K562 (cell line): ENCODE results near the gene TULP4. TPM values are rescaled to one million over a fixed set of nuclear protein-coding genes. Genes with fewer than 3 reads are reported as not detected.

ENCODE experiments used
- ATAC-seq: fragments of 200-7000 bp; cut with Tn5 transposase; 3 replicates; pipeline ENCODE4 v1.9.1; 2020; ENCODE audit warnings: moderate library complexity
- BruUV-seq: library from RNA; stranded (reverse); fragments of 400-500 nt; replicated peaks from 2 replicates; lab custom pipeline; 2021; lab: Mats Ljungman, UMichigan
- CTCF ChIA-PET: fragments of 300-600 bp; formaldehyde crosslinking; extraction: SDS; loops from one replicate; lab custom pipeline; 2021; ENCODE audit warnings: low intra/inter-chr PET ratio; lab: Yijun Ruan, JAX
- POLR2A ChIA-PET: fragments of 300-600, 350-650 bp; sonication (Branson Sonifier 250); formaldehyde crosslinking; extraction: SDS; loops from one replicate; lab custom pipeline; 2021; ENCODE audit warnings: antibody characterized with exemption, inconsistent platforms; lab: Yijun Ruan, JAX
- DNase-seq, 4 experiments: peaks; one replicate each; pipeline versions ENCODE4 v3.0.0 to v3.0.0-alpha.2; 2011 to 2018; ENCODE audit warnings: low spot score in 3 of 4, mixed read lengths in 3 of 4; ENCODE audit errors: extremely low read depth in 1 of 4
- FAIRE-seq: peaks from 2 replicates; lab custom pipeline; 2011; peaks lifted over from hg19 to GRCh38; lab: Jason Lieb, UNC
- H2AFZ ChIP-seq: 2 replicates; pipeline ENCODE4 v1.6.0; 2011; ENCODE audit warnings: low read depth, low read length, control low read depth, inconsistent platforms
- H3K27ac ChIP-seq: fragments of 200-600 bp; 3 replicates; pipeline ENCODE4 v1.8.0; 2011; ENCODE audit warnings: low read depth, mild to moderate bottlenecking, control low read depth, inconsistent platforms, low read length, moderate library complexity, mixed read lengths; ENCODE audit errors: extremely low read depth
- H3K27me3 ChIP-seq, 2 experiments: fragments of 300-600 bp in 1 of 2; 2 replicates in 1 of 2; 3 replicates in 1 of 2; pipeline versions ENCODE4 v1.6.0 to v1.8.0; 2011; ENCODE audit warnings: inconsistent platforms in 2 of 2, low read length in 2 of 2, mild to moderate bottlenecking in 1 of 2, mixed read lengths in 1 of 2, moderate library complexity in 1 of 2; ENCODE audit not compliant: control insufficient read depth in 2 of 2, insufficient read depth in 2 of 2
- H3K36me3 ChIP-seq: fragments of 300-600 bp; 3 replicates; pipeline ENCODE4 v1.8.0; 2011; ENCODE audit warnings: mild to moderate bottlenecking, low read length, inconsistent platforms; ENCODE audit not compliant: control insufficient read depth, insufficient read depth
- H3K4me1 ChIP-seq, 2 experiments: fragments of 200-600 bp in 1 of 2; replicated peaks in 1 of 2; 2 replicates in 1 of 2; 3 replicates in 1 of 2; pipeline versions ENCODE4 v1.5.1 to v1.8.0; 2011; ENCODE audit warnings: inconsistent platforms in 2 of 2, low read length in 2 of 2, mild to moderate bottlenecking in 1 of 2, mixed read lengths in 1 of 2, moderate library complexity in 1 of 2; ENCODE audit not compliant: control insufficient read depth in 2 of 2, insufficient read depth in 2 of 2
- H3K4me2 ChIP-seq: 2 replicates; pipeline ENCODE4 v1.6.1; 2011; ENCODE audit warnings: low read length, control low read depth, inconsistent platforms, mixed read lengths; ENCODE audit not compliant: insufficient read depth
- H3K4me3 ChIP-seq: fragments of 200-600 bp; sonication (generic), shearing (Covaris generic); 2 replicates; pipeline ENCODE4 v1.5.1; 2016; ENCODE audit warnings: control low read depth, inconsistent platforms
- H3K79me2 ChIP-seq: fragments of 200-600 bp; 3 replicates; pipeline ENCODE4 v1.8.0; 2011; ENCODE audit warnings: low read length, inconsistent platforms; ENCODE audit not compliant: control insufficient read depth, insufficient read depth
- H3K9ac ChIP-seq, 2 experiments: 2 replicates each; pipeline versions ENCODE4 v1.6.0 to v1.6.1; 2011; ENCODE audit warnings: low read depth in 2 of 2, low read length in 2 of 2, control low read depth in 1 of 2, inconsistent platforms in 1 of 2, mild to moderate bottlenecking in 1 of 2, mixed read lengths in 1 of 2; ENCODE audit not compliant: insufficient read depth in 1 of 2
- H3K9me1 ChIP-seq: one replicate; pipeline ENCODE4 v1.6.0; 2011; ENCODE audit warnings: inconsistent platforms, mild to moderate bottlenecking, low read length, moderate library complexity; ENCODE audit not compliant: control insufficient read depth, insufficient read depth
- H3K9me3 ChIP-seq: replicated peaks from 2 replicates; pipeline ENCODE4 v1.5.1; 2011; ENCODE audit warnings: low read depth, low read length, inconsistent platforms; ENCODE audit not compliant: control insufficient read depth, insufficient read depth
- H4K20me1 ChIP-seq: replicated peaks from 2 replicates; pipeline ENCODE4 v1.6.1; 2011; ENCODE audit warnings: low read length, inconsistent platforms, mixed read lengths; ENCODE audit not compliant: control insufficient read depth, insufficient read depth
- GABPB1 ChIP-seq: sonication (generic); formaldehyde crosslinking; IDR thresholded peaks from 2 replicates; pipeline ENCODE4 v1.8.0; 2022; ENCODE audit warnings: mild to moderate bottlenecking, missing genetic modification reagents
- KAT2B ChIP-seq: IDR thresholded peaks from one replicate; pipeline ENCODE4 v1.6.1; 2012; ENCODE audit warnings: low read depth, mild to moderate bottlenecking, control low read depth, inconsistent platforms, low read length, moderate library complexity
- LCOR ChIP-seq: sonication (generic); formaldehyde crosslinking; IDR thresholded peaks from 2 replicates; pipeline ENCODE4 v1.8.0; 2022; ENCODE audit warnings: mild to moderate bottlenecking, missing genetic modification reagents
- RFX7 ChIP-seq: fragments of 250-450 bp; sonication (Bioruptor Pico); IDR thresholded peaks from 2 replicates; pipeline ENCODE4 v1.5.1; 2021; ENCODE audit warnings: mild to moderate bottlenecking
- SMARCB1 ChIP-seq: IDR thresholded peaks from 2 replicates; pipeline ENCODE4 v1.6.1; 2011; ENCODE audit warnings: improper control_type of control experiment, low read depth; ENCODE audit not compliant: insufficient read length
- SRSF3 ChIP-seq: fragments of 200-400 bp; formaldehyde crosslinking; IDR thresholded peaks from 2 replicates; pipeline ENCODE4 v1.6.1; 2016; ENCODE audit warnings: mild to moderate bottlenecking, low read length, moderate library complexity; ENCODE audit not compliant: insufficient read depth
- SRSF9 ChIP-seq: fragments of 200-400 bp; formaldehyde crosslinking; IDR thresholded peaks from 2 replicates; pipeline ENCODE4 v1.6.1; 2017; ENCODE audit warnings: low read depth, low read length, borderline replicate concordance
- ZNF140 ChIP-seq: fragments of 250-450 bp; sonication (Bioruptor Pico); IDR thresholded peaks from 2 replicates; pipeline ENCODE4 v1.8.0; 2021; ENCODE audit warnings: moderate library complexity, mild to moderate bottlenecking, inconsistent platforms
- ZNF431 ChIP-seq: sonication (generic); formaldehyde crosslinking; IDR thresholded peaks from 2 replicates; pipeline ENCODE4 v1.8.0; 2022; ENCODE audit warnings: mild to moderate bottlenecking, missing genetic modification reagents
- ZNF695 ChIP-seq: fragments of 450-650 bp; formaldehyde crosslinking; IDR thresholded peaks from 2 replicates; pipeline ENCODE4 v1.4.0; 2020; ENCODE audit warnings: mild to moderate bottlenecking, moderate library complexity
- ZNF707 ChIP-seq: fragments of 250-450 bp; sonication (Bioruptor Pico); conservative IDR thresholded peaks from 2 replicates; pipeline ENCODE4 v1.8.0; 2022; ENCODE audit warnings: inconsistent platforms, mild to moderate bottlenecking, moderate library complexity
- WGBS: fragments of 100-300 bp; shearing (Covaris generic); methylation state at CpG from one replicate; pipeline ENCODE4 v1.1.6; 2016; ENCODE audit warnings: low coverage, mixed read lengths; ENCODE audit not compliant: insufficient coverage; ENCODE audit errors: missing lambda C conversion rate; 5-methylcytosine and 5-hydroxymethylcytosine counted together
- in situ Hi-C: fragments of 300-500 bp; cut with MboI; formaldehyde crosslinking; loops from 4 replicates; pipeline ENCODE4 v1.15.0; 2018; ENCODE audit warnings: inconsistent platforms, mixed read lengths
- intact Hi-C: fragments of 100-400 bp; cut with micrococcal nuclease; formaldehyde crosslinking; loops from 2 replicates; pipeline ENCODE4 v1.14.2; 2022
- polyA plus RNA-seq, 8 experiments: library from polyadenylated mRNA; depleted of rRNA in 4 of 8; stranded (reverse) in 5 of 8; unstranded in 3 of 8; fragments of >200 nt; fragmentation: Nextera tagmentation in 2 of 8; fragmentation: Illumina TruSeq in 1 of 8; extraction: Ambion mirVana in 2 of 8; extraction: Trizol in 1 of 8; gene quantifications; 2 replicates each; pipeline versions ENCODE4 v1.2.1 to v1.2.3, GENCODE V29; 2011 to 2014; ENCODE audit warnings: inconsistent platforms in 1 of 8, missing spikeins in 1 of 8
- total RNA-seq, 7 experiments: library from RNA; depleted of rRNA in 6 of 7; stranded (reverse); fragments of >200 nt in 6 of 7; fragmentation: Illumina TruSeq in 2 of 7; extraction: Trizol in 2 of 7; gene quantifications; 2 replicates each; pipeline versions ENCODE4 v1.2.1 to v1.2.3, GENCODE V29; 2011 to 2021; ENCODE audit warnings: low replicate concordance in 1 of 7
- TF ChIP-seq, protein P1 (sequence below), 2 experiments: fragments of 150-350 bp in 1 of 2; IDR thresholded peaks; 2 replicates each; pipeline ENCODE4 v1.6.1; 2012 to 2016; ENCODE audit warnings: low read depth in 2 of 2, low read length in 2 of 2, mild to moderate bottlenecking in 1 of 2, moderate library complexity in 1 of 2
- TF ChIP-seq, protein P2 (sequence below): fragments of 250-450 bp; sonication (Bioruptor Pico); IDR thresholded peaks from 2 replicates; pipeline ENCODE4 v1.8.0; 2022; ENCODE audit warnings: inconsistent platforms, mild to moderate bottlenecking, moderate library complexity, borderline replicate concordance

TULP4 gene
- total and polyA plus RNA-seq, 9 of the 15 experiments (the other 6 are each of a cell fraction or from before 2014, with no cell fraction given), result 1.2 to 50.4 (median 11.0) TPM

DNA sequence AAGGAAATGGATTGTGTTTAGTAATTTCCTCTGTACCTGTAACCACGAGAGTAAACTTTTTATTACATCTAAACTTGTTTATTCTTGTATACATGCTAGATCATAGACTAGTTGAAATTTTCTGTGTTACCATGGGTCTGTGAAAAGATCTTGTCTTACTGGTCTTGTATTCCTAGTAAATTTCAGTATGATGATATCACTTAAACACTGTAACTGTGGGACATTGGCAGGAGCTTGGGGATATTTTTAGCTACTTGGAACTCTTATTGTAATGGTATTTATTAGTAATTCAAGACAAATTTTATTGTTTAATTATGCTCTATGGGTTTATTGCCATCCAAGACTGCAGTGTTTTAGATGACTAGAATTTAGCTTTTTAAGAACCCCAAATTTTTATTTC is 25.9 kb upstream of the TULP4 start:
- H3K4me1 ChIP-seq, result no peaks in the 10 kb centered on the region
- H3K9me3 ChIP-seq, result no peaks in the 10 kb centered on the region
- no peaks in the 10 kb centered on the region for H3K9me1 ChIP-seq

DNA sequence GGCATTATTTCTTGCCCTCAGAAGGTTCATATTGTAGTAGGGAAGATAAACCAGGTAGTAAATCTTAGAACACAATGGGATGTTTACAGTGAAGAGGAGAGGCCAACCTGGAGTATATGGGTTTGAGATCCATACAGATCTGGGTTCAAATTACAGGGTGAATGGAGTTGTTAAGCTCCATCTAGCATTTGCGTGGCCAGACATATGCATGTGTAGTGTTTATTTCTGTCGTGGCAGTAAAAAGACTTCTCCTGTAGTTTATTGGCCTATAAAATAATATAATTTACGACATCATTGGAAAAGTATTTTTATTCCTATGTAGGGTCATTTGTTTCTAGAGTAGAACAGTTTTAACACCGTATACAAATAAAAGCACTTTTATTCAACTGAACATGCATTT is 25.2 kb upstream of the TULP4 start:
- WGBS, result 88% methylated on average over 4 of the region's 4 CpGs
- intact Hi-C loops (no loop called here), in situ Hi-C loops (no loop called here)
- CTCF ChIA-PET, result no interaction called here
- Histone ChIP-seq H3K9ac (no peak overlapping the region), H3K4me1 (no peaks in the 10 kb centered on the region), H3K9me3 (no peaks in the 10 kb centered on the region), H3K4me2 (no peak overlapping the region), H3K9me1 (no peaks in the 10 kb centered on the region), H3K36me3 (no peaks in the 10 kb centered on the region; the same call in 2 of the 3 replicates), H3K27me3 (no peaks in the 10 kb centered on the region), H3K4me3 (no peak overlapping the region), H4K20me1 (no peaks in the 10 kb centered on the region), H3K79me2 (no peaks in the 10 kb centered on the region; the same call in 2 of the 3 replicates), H3K27ac (no peak overlapping the region), H2AFZ (no peak overlapping the region)
- POLR2A ChIA-PET, result no interaction called here
- FAIRE-seq (no peak), ATAC-seq (no peak), DNase-seq (no peak)
- no TSS peak for BruUV-seq
- TF ChIP-seq RFX7 (CRISPR knock-in tag) (no peak), KAT2B (no peak), LCOR (CRISPR knock-in tag) (no peak), ZNF695 (CRISPR knock-in tag) (no peak), SMARCB1 (no peak), ZNF140 (CRISPR knock-in tag) (0 out of 2 replicates have a peak, but pooled peaks have one; percentile 44), GABPB1 (CRISPR knock-in tag) (no peak), SRSF9 (no peak), ZNF707 (0 out of 2 replicates have a peak, but pooled peaks have one; percentile 36)
- TF ChIP-seq, protein P1, sequence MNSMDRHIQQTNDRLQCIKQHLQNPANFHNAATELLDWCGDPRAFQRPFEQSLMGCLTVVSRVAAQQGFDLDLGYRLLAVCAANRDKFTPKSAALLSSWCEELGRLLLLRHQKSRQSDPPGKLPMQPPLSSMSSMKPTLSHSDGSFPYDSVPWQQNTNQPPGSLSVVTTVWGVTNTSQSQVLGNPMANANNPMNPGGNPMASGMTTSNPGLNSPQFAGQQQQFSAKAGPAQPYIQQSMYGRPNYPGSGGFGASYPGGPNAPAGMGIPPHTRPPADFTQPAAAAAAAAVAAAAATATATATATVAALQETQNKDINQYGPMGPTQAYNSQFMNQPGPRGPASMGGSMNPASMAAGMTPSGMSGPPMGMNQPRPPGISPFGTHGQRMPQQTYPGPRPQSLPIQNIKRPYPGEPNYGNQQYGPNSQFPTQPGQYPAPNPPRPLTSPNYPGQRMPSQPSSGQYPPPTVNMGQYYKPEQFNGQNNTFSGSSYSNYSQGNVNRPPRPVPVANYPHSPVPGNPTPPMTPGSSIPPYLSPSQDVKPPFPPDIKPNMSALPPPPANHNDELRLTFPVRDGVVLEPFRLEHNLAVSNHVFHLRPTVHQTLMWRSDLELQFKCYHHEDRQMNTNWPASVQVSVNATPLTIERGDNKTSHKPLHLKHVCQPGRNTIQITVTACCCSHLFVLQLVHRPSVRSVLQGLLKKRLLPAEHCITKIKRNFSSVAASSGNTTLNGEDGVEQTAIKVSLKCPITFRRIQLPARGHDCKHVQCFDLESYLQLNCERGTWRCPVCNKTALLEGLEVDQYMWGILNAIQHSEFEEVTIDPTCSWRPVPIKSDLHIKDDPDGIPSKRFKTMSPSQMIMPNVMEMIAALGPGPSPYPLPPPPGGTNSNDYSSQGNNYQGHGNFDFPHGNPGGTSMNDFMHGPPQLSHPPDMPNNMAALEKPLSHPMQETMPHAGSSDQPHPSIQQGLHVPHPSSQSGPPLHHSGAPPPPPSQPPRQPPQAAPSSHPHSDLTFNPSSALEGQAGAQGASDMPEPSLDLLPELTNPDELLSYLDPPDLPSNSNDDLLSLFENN (IDR thresholded peaks at IDR 0.05; ENCODE audit: low read depth in 2 of 2, low read length in 2 of 2), result no peak
- TF ChIP-seq, protein P2, sequence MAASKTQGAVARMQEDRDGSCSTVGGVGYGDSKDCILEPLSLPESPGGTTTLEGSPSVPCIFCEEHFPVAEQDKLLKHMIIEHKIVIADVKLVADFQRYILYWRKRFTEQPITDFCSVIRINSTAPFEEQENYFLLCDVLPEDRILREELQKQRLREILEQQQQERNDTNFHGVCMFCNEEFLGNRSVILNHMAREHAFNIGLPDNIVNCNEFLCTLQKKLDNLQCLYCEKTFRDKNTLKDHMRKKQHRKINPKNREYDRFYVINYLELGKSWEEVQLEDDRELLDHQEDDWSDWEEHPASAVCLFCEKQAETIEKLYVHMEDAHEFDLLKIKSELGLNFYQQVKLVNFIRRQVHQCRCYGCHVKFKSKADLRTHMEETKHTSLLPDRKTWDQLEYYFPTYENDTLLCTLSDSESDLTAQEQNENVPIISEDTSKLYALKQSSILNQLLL (CRISPR knock-in tag), result peak; percentile 80; the same call in 1 of the 2 replicates

More for the DNA sequence above, 25.9 kb upstream of the TULP4 start:
- Histone ChIP-seq H3K27ac (no peak overlapping the region), H3K4me2 (no peak overlapping the region), H3K36me3 (no peaks in the 10 kb centered on the region; the same call in 2 of the 3 replicates), H2AFZ (no peak overlapping the region), H3K9ac (no peak overlapping the region), H3K79me2 (no peaks in the 10 kb centered on the region; the same call in 2 of the 3 replicates), H3K4me3 (no peak overlapping the region), H3K27me3 (no peaks in the 10 kb centered on the region), H4K20me1 (no peaks in the 10 kb centered on the region)
- no peak for TF ChIP-seq SRSF3
- TF ChIP-seq ZNF431 (CRISPR knock-in tag), result no peak
- in situ Hi-C loops (no loop called here), intact Hi-C loops (no loop called here)
- ChIA-PET POLR2A (no interaction called here), CTCF (no interaction called here)
- WGBS, result 44% methylated on average over 1 of the region's 1 CpG
- no TSS peak for BruUV-seq
- no peak for ATAC-seq
- DNase-seq, result no peak
- no peak for FAIRE-seq
